Measurements from ENCODE around the gene NSMF. TPM values are rescaled to one million over a fixed set of nuclear protein-coding genes. Genes with fewer than 3 reads are reported as not detected.

NSMF gene
- total and polyA plus RNA-seq, 4 donors: 13.8 to 39.8 (median 30.1) TPM

- TF ChIP-seq CTCF (IDR thresholded peaks at IDR 0.05; ENCODE audit: control extremely low read depth, extremely low read depth): no peak
- DNase-seq: no peak
- H3K9me3 ChIP-seq (ENCODE audit: control insufficient read depth in 4 of 4, insufficient read depth in 3 of 4, low read length in 3 of 4): peaks cover 0 to 4% (median 2%) of the 10 kb centered on the region in 4 donors
- no peaks in the 10 kb centered on the region for H3K36me3 ChIP-seq (ENCODE audit: control insufficient read depth in 4 of 4, insufficient read depth in 4 of 4, low read length in 4 of 4)
- H3K27me3 ChIP-seq (ENCODE audit: control insufficient read depth in 3 of 3, insufficient read depth in 3 of 3, low read length in 2 of 3): no peaks in the 10 kb centered on the region
- no peak for ATAC-seq (ENCODE audit: insufficient read depth, low FRiP score)
- no peak overlapping the region for H3K27ac ChIP-seq (ENCODE audit: low read depth in 1 of 2, low read length in 1 of 2)
- H3K4me3 ChIP-seq: no peak overlapping the region
- no peak overlapping the region for H3K9ac ChIP-seq (ENCODE audit: insufficient read depth in 1 of 2, low read length in 2 of 2)
- peaks cover 0 to 3% (median 0%) of the 10 kb centered on the region in 5 donors for H3K4me1 ChIP-seq (ENCODE audit: control insufficient read depth in 5 of 5, insufficient read depth in 5 of 5, low read length in 5 of 5)
- 93 to 94% methylated on average over 38 of the region's 38 CpGs for WGBS, 2 donors
Measured at GRCh38 chr9:137480686-137481683, 21.9 kb upstream of the NSMF start.

- no peak for TF ChIP-seq CTCF (IDR thresholded peaks at IDR 0.05; ENCODE audit: control extremely low read depth, extremely low read depth)
- H3K36me3 ChIP-seq (ENCODE audit: control insufficient read depth in 4 of 4, insufficient read depth in 4 of 4, low read length in 4 of 4): no peaks in the 10 kb centered on the region
- H3K27me3 ChIP-seq (ENCODE audit: control insufficient read depth in 3 of 3, insufficient read depth in 3 of 3, low read length in 2 of 3): no peaks in the 10 kb centered on the region
- H3K9ac ChIP-seq (ENCODE audit: insufficient read depth in 1 of 2, low read length in 2 of 2): no peak overlapping the region
- H3K27ac ChIP-seq (ENCODE audit: low read depth in 1 of 2, low read length in 1 of 2): no peak overlapping the region
- H3K4me3 ChIP-seq: no peak overlapping the region
- peaks cover 0 to 9% (median 3%) of the 10 kb centered on the region in 4 donors for H3K9me3 ChIP-seq (ENCODE audit: control insufficient read depth in 4 of 4, insufficient read depth in 3 of 4, low read length in 3 of 4)
- peaks cover 0 to 3% (median 0%) of the 10 kb centered on the region in 5 donors for H3K4me1 ChIP-seq (ENCODE audit: control insufficient read depth in 5 of 5, insufficient read depth in 5 of 5, low read length in 5 of 5)
- ATAC-seq (ENCODE audit: insufficient read depth, low FRiP score) (no peak), DNase-seq (no peak)
- 89 to 90% methylated on average over 32 of the region's 32 CpGs for WGBS, 2 donors
Measured at GRCh38 chr9:137479892-137480685, 21.0 kb upstream of the NSMF start.

GRCh38 chr9:137478962-137479861 lies 20.1 kb upstream of the NSMF start:
- no peak for ATAC-seq (ENCODE audit: insufficient read depth, low FRiP score)

More at GRCh38 chr9:137478962-137479861, 20.1 kb upstream of the NSMF start:
- peak in 1 of 3 donors; percentile 34 for DNase-seq
- Histone ChIP-seq H3K9me3 (ENCODE audit: control insufficient read depth in 4 of 4, insufficient read depth in 3 of 4, low read length in 3 of 4) (peaks cover 0 to 11% (median 3%) of the 10 kb centered on the region in 4 donors), H3K4me1 (ENCODE audit: control insufficient read depth in 5 of 5, insufficient read depth in 5 of 5, low read length in 5 of 5) (peaks cover 0 to 3% (median 0%) of the 10 kb centered on the region in 5 donors), H3K27ac (ENCODE audit: low read depth in 1 of 2, low read length in 1 of 2) (no peak overlapping the region), H3K4me3 (no peak overlapping the region), H3K36me3 (ENCODE audit: control insufficient read depth in 4 of 4, insufficient read depth in 4 of 4, low read length in 4 of 4) (no peaks in the 10 kb centered on the region), H3K27me3 (ENCODE audit: control insufficient read depth in 3 of 3, insufficient read depth in 3 of 3, low read length in 2 of 3) (no peaks in the 10 kb centered on the region), H3K9ac (ENCODE audit: insufficient read depth in 1 of 2, low read length in 2 of 2) (no peak overlapping the region)
- TF ChIP-seq CTCF (IDR thresholded peaks at IDR 0.05; ENCODE audit: control extremely low read depth, extremely low read depth): no peak
- 63 to 73% methylated on average over 36 of the region's 36 CpGs for WGBS, 2 donors

Data from lung (tissue), 12 donors.